HEK293 (cell line): ENCODE data around the gene ABCE1.

Source experiments
- CTCF ChIP-seq: fragments of 450-650 bp; formaldehyde crosslinking; IDR thresholded peaks from 2 replicates; pipeline ENCODE4 v1.5.1; 2016; ENCODE audit warnings: missing biosample characterization, missing genetic modification characterization
- ZBTB44 ChIP-seq: fragments of 450-650 bp; IDR thresholded peaks from 2 replicates; pipeline ENCODE4 v1.5.1; 2018; ENCODE audit warnings: missing biosample characterization, mild to moderate bottlenecking, missing genetic modification characterization
- ZNF16 ChIP-seq: fragments of 450-650 bp; formaldehyde crosslinking; IDR thresholded peaks from 2 replicates; pipeline ENCODE4 v1.5.1; 2016; ENCODE audit warnings: low read depth, missing biosample characterization, missing genetic modification characterization
- ZSCAN5A ChIP-seq: fragments of 450-650 bp; formaldehyde crosslinking; IDR thresholded peaks from 2 replicates; pipeline ENCODE4 v1.5.1; 2016; ENCODE audit warnings: missing biosample characterization, missing genetic modification characterization

GRCh38 chr4:145148980-145149379, 50.9 kb downstream of the ABCE1 start:
- TF ChIP-seq CTCF (tag by site-specific recombination), result no peak
- TF ChIP-seq ZBTB44 (tag by site-specific recombination), result no peak
- TF ChIP-seq ZNF16 (tag by site-specific recombination), result no peak
- no peak for TF ChIP-seq ZSCAN5A
